Progenitor cell of endocrine pancreas (in vitro differentiated cells): Measurements from ENCODE around the gene PTPRM. TPM values are rescaled to one million over a fixed set of nuclear protein-coding genes. Genes with fewer than 3 reads are reported as not detected.

Source experiments
- DNase-seq: peaks from one replicate; pipeline ENCODE4 v3.0.0; 2021; ENCODE audit warnings: low spot score; ENCODE audit not compliant: unreplicated experiment
- H3K27ac Mint-ChIP-seq: 2 replicates; pipeline ENCODE4 v1.8.0; 2021; ENCODE audit warnings: mild to moderate bottlenecking, moderate library complexity, mixed read lengths
- H3K27me3 Mint-ChIP-seq: 2 replicates; pipeline ENCODE4 v1.8.0; 2021; ENCODE audit warnings: mixed read lengths
- H3K36me3 Mint-ChIP-seq: 2 replicates; pipeline ENCODE4 v1.8.0; 2022; ENCODE audit warnings: mixed read lengths; ENCODE audit not compliant: insufficient read depth
- H3K4me1 Mint-ChIP-seq: 2 replicates; pipeline ENCODE4 v1.8.0; 2021; ENCODE audit warnings: low read depth, mixed read lengths
- H3K4me3 Mint-ChIP-seq: 2 replicates; pipeline ENCODE4 v1.8.0; 2021; ENCODE audit warnings: low read depth, mild to moderate bottlenecking, moderate library complexity, mixed read lengths
- H3K9me3 Mint-ChIP-seq: 2 replicates; pipeline ENCODE4 v1.8.0; 2021; ENCODE audit warnings: low read depth, mixed read lengths
- total RNA-seq: library from RNA; stranded (reverse); gene quantifications from 2 replicates; pipeline ENCODE4 v1.2.1, GENCODE V29; 2021
- TF ChIP-seq, protein P1 (sequence below): fragments of 200-600 bp; sonication (generic); IDR thresholded peaks from one replicate; pipeline ENCODE4 v1.5.0; 2021; ENCODE audit warnings: antibody characterized with exemption, mild to moderate bottlenecking; ENCODE audit not compliant: unreplicated experiment

PTPRM gene
- total RNA-seq, 1 donor from 2014 or later = 23.2 TPM

DNA sequence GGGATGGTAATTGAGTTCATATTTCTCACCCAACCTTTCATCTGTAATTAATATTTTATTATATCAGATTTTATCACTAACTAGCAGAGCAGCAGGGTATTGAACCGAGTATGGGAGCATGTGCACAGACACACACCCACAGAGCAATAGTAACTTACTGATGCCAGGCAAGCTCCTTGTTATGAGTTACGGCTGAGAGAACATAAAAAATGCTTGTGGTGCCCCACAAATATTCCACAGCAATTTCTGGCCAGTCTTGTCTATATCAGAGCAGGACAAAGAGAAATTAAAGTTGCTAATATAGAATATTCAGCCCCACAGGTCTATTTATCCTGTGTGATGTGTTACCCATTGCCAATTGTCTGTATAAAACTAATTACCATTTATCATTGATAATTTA is 540.3 kb downstream of the PTPRM start:
- DNase-seq = no peak
- H3K9me3 Mint-ChIP-seq = peaks cover 4% of the 10 kb centered on the region
- no peaks in the 10 kb centered on the region for H3K27me3 Mint-ChIP-seq
- no peak overlapping the region for H3K4me3 Mint-ChIP-seq
- no peaks in the 10 kb centered on the region for H3K36me3 Mint-ChIP-seq
- TF ChIP-seq, protein P1, sequence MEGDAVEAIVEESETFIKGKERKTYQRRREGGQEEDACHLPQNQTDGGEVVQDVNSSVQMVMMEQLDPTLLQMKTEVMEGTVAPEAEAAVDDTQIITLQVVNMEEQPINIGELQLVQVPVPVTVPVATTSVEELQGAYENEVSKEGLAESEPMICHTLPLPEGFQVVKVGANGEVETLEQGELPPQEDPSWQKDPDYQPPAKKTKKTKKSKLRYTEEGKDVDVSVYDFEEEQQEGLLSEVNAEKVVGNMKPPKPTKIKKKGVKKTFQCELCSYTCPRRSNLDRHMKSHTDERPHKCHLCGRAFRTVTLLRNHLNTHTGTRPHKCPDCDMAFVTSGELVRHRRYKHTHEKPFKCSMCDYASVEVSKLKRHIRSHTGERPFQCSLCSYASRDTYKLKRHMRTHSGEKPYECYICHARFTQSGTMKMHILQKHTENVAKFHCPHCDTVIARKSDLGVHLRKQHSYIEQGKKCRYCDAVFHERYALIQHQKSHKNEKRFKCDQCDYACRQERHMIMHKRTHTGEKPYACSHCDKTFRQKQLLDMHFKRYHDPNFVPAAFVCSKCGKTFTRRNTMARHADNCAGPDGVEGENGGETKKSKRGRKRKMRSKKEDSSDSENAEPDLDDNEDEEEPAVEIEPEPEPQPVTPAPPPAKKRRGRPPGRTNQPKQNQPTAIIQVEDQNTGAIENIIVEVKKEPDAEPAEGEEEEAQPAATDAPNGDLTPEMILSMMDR = no peak
- no peak overlapping the region for H3K27ac Mint-ChIP-seq
- no peaks in the 10 kb centered on the region for H3K4me1 Mint-ChIP-seq

- Mint-ChIP-seq H3K27me3 (no peaks in the 10 kb centered on the region), H3K9me3 (no peaks in the 10 kb centered on the region), H3K4me3 (no peak overlapping the region), H3K36me3 (no peaks in the 10 kb centered on the region), H3K4me1 (peaks cover 6% of the 10 kb centered on the region), H3K27ac (no peak overlapping the region)
- TF ChIP-seq, protein P1 = no peak
- no peak for DNase-seq
Observed at GRCh38 chr18:8114480-8114879, 547.4 kb downstream of the PTPRM start.

DNA sequence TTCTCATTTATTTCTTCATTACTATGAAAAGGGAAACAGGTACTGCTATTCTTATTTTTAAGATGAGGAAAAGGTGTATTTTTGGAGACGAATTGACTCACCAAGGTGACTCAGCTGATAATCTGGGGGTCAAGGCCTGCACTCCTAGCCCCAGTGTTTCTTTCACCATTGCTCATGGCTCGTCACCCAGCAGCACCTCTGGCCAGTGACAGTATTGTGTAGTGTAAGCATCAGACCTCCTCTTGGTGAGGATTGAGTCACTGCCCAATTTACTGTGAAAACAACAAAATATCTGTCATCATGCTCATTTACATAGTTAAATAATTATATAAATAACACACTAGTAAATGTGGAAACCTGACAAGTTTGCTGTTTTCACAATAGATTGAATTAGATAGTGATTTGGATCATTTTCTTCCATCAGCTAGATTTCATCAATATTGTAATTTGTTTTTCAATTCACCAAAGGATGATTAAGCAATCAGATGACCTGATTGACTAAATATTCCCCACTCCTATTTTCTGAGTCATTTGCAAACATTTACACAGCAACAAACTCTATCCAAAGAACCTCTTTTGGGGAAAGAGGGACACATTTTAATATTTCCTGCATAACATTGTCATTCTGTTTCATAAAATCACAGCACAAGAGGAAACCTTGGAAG is 549.4 kb downstream of the PTPRM start:
- Mint-ChIP-seq H3K9me3 (no peaks in the 10 kb centered on the region), H3K36me3 (no peaks in the 10 kb centered on the region), H3K4me1 (peaks cover 6% of the 10 kb centered on the region), H3K4me3 (no peak overlapping the region), H3K27ac (peak overlapping the region; percentile 31), H3K27me3 (no peaks in the 10 kb centered on the region)
- no peak for DNase-seq
- TF ChIP-seq, protein P1 = no peak

- Mint-ChIP-seq H3K4me1 (peaks cover 6% of the 10 kb centered on the region), H3K4me3 (no peak overlapping the region), H3K27me3 (no peaks in the 10 kb centered on the region), H3K27ac (peak overlapping the region; percentile 31), H3K36me3 (no peaks in the 10 kb centered on the region), H3K9me3 (no peaks in the 10 kb centered on the region)
- TF ChIP-seq, protein P1 = no peak
- no peak for DNase-seq
Observed at GRCh38 chr18:8117006-8117371, 549.9 kb downstream of the PTPRM start.

DNA sequence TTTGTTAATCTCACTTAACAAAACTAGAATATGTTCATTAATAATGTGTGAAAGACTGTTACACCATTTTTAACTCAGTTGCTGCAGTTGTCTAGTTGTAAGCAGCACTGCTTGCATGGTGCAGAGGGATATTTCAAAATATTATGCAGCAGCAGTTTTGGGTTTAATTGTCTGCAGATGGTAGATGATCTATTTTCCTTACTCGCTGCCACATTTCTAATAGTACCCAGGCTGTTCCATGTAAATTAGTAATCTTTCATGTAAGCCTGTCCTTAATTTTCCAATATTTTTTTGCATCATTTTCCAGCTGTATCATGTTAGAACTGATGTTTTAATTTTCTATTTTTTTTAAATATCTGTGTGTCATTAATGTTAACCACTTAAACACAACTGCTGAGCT is 554.0 kb downstream of the PTPRM start:
- no peaks in the 10 kb centered on the region for H3K9me3 Mint-ChIP-seq
- TF ChIP-seq, protein P1 = no peak
- no peaks in the 10 kb centered on the region for H3K36me3 Mint-ChIP-seq
- no peak overlapping the region for H3K27ac Mint-ChIP-seq
- DNase-seq = no peak
- H3K4me3 Mint-ChIP-seq = no peak overlapping the region
- H3K27me3 Mint-ChIP-seq = no peaks in the 10 kb centered on the region
- peaks cover 9% of the 10 kb centered on the region for H3K4me1 Mint-ChIP-seq
